Activated CD8-positive, alpha-beta T cell treated with anti-CD3 and anti-CD28 coated beads, Interleukin-2, amount 10 ng/mL, durations not matched to agents 7 days and 5 days (primary cell): ENCODE results near the gene HSPA4. TPM values are rescaled to one million over a fixed set of nuclear protein-coding genes. Genes with fewer than 3 reads are reported as not detected.

Source experiments
- ATAC-seq: fragments of 150-1000 bp; cut with Tn5 transposase; one replicate; pipeline ENCODE4 v1.10.0; 2021; ENCODE audit warnings: moderate library complexity
- CTCF ChIA-PET: fragments of 350-600 bp; sonication (Branson Sonifier 250); formaldehyde crosslinking; loops from one replicate; lab custom pipeline; 2021; ENCODE audit warnings: antibody characterized with exemption; lab: Charles Lee
- POLR2A ChIA-PET: fragments of 350-600 bp; sonication (Branson Sonifier 250); formaldehyde crosslinking; loops from one replicate; lab custom pipeline; 2021; ENCODE audit warnings: antibody characterized with exemption; lab: Charles Lee
- DNase-seq: peaks from one replicate; pipeline ENCODE4 v3.0.0-alpha.2; 2020
- H3K27ac Mint-ChIP-seq: one replicate; pipeline ENCODE4 v1.8.0; 2021; ENCODE audit warnings: mild to moderate bottlenecking, mixed read lengths
- H3K27me3 Mint-ChIP-seq: one replicate; pipeline ENCODE4 v1.8.0; 2021; ENCODE audit warnings: low read depth, mixed read lengths
- H3K36me3 Mint-ChIP-seq: one replicate; pipeline ENCODE4 v1.8.0; 2021; ENCODE audit warnings: low read depth, mixed read lengths
- H3K4me1 Mint-ChIP-seq: one replicate; pipeline ENCODE4 v1.8.0; 2021; ENCODE audit warnings: low read depth, mixed read lengths
- H3K4me3 Mint-ChIP-seq: one replicate; pipeline ENCODE4 v1.8.0; 2021; ENCODE audit warnings: mild to moderate bottlenecking, mixed read lengths
- H3K9me3 Mint-ChIP-seq: one replicate; pipeline ENCODE4 v1.8.0; 2022; ENCODE audit warnings: mixed read lengths; ENCODE audit not compliant: insufficient read depth
- total RNA-seq, 2 experiments: library from RNA; stranded (reverse); gene quantifications; one replicate each; pipeline ENCODE4 v1.2.3, GENCODE V29; 2021

The HSPA4 gene
- total RNA-seq, 2 experiments from 2014 or later, result 106 to 108 TPM

DNA sequence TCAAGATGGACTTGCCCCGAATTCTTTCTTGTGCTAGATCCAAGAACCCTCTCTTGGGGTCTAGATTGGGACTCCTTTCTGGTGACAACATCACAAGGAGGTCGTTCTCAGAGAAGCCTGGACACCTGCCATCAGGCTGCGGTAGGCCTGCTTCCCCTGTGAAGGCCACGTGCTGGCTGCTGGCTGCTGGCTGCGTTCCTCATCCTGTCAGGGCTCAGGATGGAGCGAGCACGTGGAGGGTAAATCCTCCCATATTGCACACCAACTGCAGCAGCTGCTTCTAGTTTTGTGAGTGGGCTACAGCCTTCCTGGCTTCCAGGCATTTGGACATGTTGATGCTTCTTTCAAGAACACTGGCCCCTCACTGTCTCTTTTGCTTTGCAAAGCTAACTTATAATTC, 95.6 kb downstream of the HSPA4 start:
- Mint-ChIP-seq H3K9me3 (no peaks in the 10 kb centered on the region), H3K4me3 (no peak overlapping the region), H3K27me3 (no peaks in the 10 kb centered on the region), H3K36me3 (no peaks in the 10 kb centered on the region), H3K4me1 (peaks cover 8% of the 10 kb centered on the region), H3K27ac (no peak overlapping the region)
- DNase-seq (no peak), ATAC-seq (no peak)
- CTCF ChIA-PET, result no interaction called here
- POLR2A ChIA-PET, result no interaction called here

DNA sequence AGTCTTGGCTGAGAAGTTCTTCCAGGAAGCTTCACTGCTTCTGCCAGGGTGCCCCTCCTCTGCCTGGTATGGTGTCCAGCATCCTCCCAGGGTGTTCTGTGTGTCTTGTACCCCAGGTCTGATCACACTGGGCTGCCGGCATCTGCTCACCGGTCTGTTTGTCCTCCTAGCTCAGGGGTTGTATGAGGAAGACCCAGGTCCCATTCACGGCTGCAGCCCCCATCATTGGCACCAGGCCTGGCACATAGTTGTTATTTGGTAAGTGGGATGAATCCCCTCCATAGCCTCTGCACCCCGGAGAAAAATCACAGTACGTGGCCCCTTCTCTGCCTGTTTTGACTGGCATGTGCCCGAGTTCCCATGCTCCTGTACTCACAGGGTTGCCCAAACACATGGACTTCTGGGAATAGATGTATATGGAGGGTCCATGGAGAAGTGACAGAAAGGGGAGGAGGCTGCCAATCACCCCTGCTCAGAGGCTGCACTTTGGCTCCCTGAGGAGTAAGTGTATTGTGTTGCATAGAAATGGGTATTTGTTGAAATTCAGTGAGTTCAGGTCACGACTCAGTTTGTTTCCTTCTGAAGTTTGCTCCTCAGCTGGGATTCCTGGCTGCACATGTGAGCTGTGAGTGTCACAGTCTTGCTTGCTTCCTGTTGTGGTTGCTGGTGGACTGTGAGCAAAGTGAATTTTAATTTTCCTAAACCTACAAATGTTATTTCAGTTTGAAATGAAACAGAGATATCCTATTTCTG, 96.2 kb downstream of the HSPA4 start:
- no peak overlapping the region for H3K4me3 Mint-ChIP-seq
- H3K4me1 Mint-ChIP-seq, result peaks cover 8% of the 10 kb centered on the region
- no peak for ATAC-seq
- no peak for DNase-seq
- no peaks in the 10 kb centered on the region for H3K36me3 Mint-ChIP-seq
- CTCF ChIA-PET, result no interaction called here
- no peaks in the 10 kb centered on the region for H3K9me3 Mint-ChIP-seq
- H3K27me3 Mint-ChIP-seq, result no peaks in the 10 kb centered on the region
- H3K27ac Mint-ChIP-seq, result no peak overlapping the region
- POLR2A ChIA-PET, result no interaction called here

DNA sequence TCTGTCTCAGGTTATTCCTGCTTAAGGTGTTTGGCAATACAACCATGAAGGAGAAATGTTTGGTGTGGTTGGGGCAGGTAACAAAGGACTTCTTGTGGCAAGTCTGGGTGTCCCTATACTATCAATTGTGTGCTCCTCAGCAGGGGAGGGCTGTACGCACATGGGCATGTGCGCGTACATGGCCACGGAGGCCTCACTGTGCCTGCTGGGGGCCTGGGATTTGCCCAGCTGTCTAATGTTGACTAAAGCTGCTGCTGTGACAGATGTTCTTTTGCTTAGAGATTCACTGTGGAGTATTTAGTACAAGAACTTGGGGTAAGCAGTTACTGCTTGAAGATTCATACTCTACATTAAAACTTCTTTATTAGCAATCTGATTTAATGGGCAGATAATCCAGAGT, 97.5 kb downstream of the HSPA4 start:
- Mint-ChIP-seq H3K36me3 (no peaks in the 10 kb centered on the region), H3K27ac (no peak overlapping the region), H3K9me3 (no peaks in the 10 kb centered on the region), H3K27me3 (no peaks in the 10 kb centered on the region), H3K4me3 (no peak overlapping the region), H3K4me1 (peaks cover 8% of the 10 kb centered on the region)
- ChIA-PET CTCF (no interaction called here), POLR2A (no interaction called here)
- ATAC-seq, result no peak
- no peak for DNase-seq

DNA sequence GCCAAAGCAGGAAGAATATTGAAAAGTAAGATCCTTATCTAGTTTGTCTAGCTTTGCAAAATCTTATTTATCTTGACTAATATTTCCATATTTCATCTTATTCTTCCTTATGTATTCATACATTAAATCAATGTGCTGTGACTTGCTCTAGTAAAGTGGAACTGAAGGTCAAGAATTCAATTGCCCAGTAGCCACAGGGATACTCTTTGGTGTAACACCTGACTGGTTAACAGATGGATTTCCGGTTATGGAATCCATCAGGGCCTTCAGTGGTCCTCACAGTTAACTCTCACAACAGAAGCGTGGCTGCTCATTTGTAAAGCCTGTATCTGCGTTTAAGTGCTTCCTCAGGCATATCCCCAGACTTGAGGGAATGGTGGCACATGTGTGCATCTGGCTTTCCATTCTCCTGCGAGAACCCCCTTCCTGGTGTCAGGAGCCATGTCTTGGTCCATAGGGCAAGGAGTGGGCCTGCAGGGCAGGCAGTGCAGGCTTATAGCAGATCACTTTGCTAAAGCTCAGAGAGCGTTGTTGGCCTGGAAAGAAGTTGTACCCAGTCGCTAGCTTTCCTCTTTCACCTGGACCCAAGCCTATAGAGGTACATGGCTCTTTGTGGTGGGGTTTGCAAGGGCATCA, 99.2 kb downstream of the HSPA4 start:
- CTCF ChIA-PET, result no interaction called here
- no peak for ATAC-seq
- H3K4me3 Mint-ChIP-seq, result no peak overlapping the region

DNA sequence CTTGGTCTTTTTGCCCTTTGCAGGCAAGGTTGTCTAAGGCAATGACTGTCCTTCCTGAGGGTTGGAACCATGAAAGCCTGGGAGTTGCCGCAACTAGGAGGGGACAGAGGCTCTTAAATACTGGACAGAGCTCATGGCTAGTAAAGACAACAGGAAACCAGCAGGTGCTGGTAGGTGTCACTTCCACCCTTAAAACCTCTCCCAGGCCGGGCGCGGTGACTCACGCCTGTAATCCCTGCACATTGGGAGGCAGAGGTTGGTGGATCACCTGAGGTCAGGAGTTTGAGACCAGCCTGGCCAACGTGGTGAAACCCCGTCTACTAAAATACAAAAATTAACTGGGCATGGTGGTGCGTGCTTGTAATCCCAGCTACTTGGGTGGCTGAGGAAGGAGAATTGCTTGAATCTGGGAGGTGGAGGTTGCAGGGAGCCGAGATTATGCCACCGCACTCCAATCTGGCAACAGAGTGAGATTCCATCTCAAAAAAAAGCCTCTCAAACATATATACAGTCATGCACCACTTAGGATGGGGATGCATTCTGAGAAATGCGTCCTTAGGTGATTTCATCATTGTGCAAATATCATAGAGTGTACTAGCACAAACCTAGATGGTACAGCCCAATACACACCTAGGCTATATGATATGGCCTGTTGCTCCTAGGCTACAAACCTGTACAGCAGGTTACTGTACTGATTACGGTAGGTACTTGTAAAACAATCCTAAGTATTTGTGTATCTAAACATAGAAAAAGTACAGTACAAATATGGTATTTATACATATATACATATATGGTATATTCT, 102.7 kb downstream of the HSPA4 start:
- no peaks in the 10 kb centered on the region for H3K4me1 Mint-ChIP-seq
- H3K27me3 Mint-ChIP-seq, result no peaks in the 10 kb centered on the region
- DNase-seq (no peak), ATAC-seq (no peak)
- ChIA-PET POLR2A (no interaction called here), CTCF (no interaction called here)
- H3K36me3 Mint-ChIP-seq, result no peaks in the 10 kb centered on the region
- no peak overlapping the region for H3K27ac Mint-ChIP-seq
- no peak overlapping the region for H3K4me3 Mint-ChIP-seq
- H3K9me3 Mint-ChIP-seq, result peaks cover 4% of the 10 kb centered on the region

More for the DNA sequence above, 99.2 kb downstream of the HSPA4 start:
- Mint-ChIP-seq H3K36me3 (no peaks in the 10 kb centered on the region), H3K27me3 (no peaks in the 10 kb centered on the region), H3K9me3 (no peaks in the 10 kb centered on the region), H3K4me1 (peaks cover 8% of the 10 kb centered on the region), H3K27ac (no peak overlapping the region)
- no peak for DNase-seq
- POLR2A ChIA-PET, result no interaction called here

DNA sequence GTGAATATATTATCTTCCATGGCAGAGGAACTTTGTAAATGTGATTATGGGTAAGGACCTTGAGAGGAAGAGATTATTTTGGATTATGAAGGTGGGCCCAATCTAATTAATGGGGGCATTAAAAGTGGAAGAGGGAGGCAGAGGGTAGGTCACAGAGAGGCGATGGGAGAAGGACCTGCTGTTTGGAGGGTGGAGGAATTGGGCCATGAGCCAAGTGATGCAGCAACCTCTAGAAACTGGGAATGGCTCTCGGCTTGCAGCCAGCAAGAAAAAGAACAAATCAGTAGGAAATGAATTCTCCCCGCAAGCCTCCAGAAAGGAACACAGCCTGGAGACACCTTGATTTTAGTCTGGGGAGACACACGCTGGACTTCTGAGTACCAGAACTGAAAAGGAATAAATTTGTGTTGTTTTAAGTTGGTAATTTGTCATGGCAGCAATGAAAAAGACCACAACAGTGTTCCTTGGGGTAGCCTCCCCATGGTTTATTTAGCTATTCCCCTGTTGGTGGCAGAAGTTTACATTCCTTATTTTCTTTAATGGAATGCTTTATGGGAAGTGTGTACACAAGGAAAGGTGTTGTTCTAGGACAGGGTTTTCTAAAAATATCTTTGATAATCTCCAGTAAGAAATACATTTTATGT, 103.6 kb downstream of the HSPA4 start:
- Mint-ChIP-seq H3K27me3 (no peaks in the 10 kb centered on the region), H3K27ac (no peak overlapping the region), H3K9me3 (peaks cover 5% of the 10 kb centered on the region), H3K36me3 (no peaks in the 10 kb centered on the region), H3K4me1 (peaks cover 3% of the 10 kb centered on the region), H3K4me3 (no peak overlapping the region)
- DNase-seq (no peak), ATAC-seq (no peak)
- ChIA-PET POLR2A (no interaction called here), CTCF (no interaction called here)

Other genes starting within 250 kb of the HSPA4 start
- not detected for gene SOWAHA, start 238.7 kb upstream of the HSPA4 start, total RNA-seq
- gene SHROOM1, start 221.4 kb upstream of the HSPA4 start, total RNA-seq, result 1 to 10 TPM; 2.9 to 3.3 TPM
- under 1 TPM; 0.52 to 0.92 TPM for gene GDF9, start 185.5 kb upstream of the HSPA4 start, total RNA-seq
- gene UQCRQ, start 185.4 kb upstream of the HSPA4 start, total RNA-seq, result 100 to 1,000 TPM; 381 to 396 TPM
- 1 to 10 TPM; 3.4 to 3.7 TPM for gene LEAP2, start 178.3 kb upstream of the HSPA4 start, total RNA-seq
- 10 to 100 TPM; 27.2 to 30.3 TPM for gene AFF4, start 88.4 kb upstream of the HSPA4 start, total RNA-seq
- gene ZCCHC10, start 25.5 kb upstream of the HSPA4 start, total RNA-seq, result 10 to 100 TPM; 27.2 to 29.5 TPM